Progenitor cell of endocrine pancreas (in vitro differentiated cells): ENCODE results near the gene GATM. TPM values are rescaled to one million over a fixed set of nuclear protein-coding genes. Genes with fewer than 3 reads are reported as not detected.
A peak's percentile ranks its signal among the peaks of the same experiment; 100 is the strongest.

ENCODE experiments used
- DNase-seq: peaks from one replicate; pipeline ENCODE4 v3.0.0; 2021; ENCODE audit warnings: low spot score; ENCODE audit not compliant: unreplicated experiment
- H3K27ac Mint-ChIP-seq: 2 replicates; pipeline ENCODE4 v1.8.0; 2021; ENCODE audit warnings: mild to moderate bottlenecking, moderate library complexity, mixed read lengths
- H3K27me3 Mint-ChIP-seq: 2 replicates; pipeline ENCODE4 v1.8.0; 2021; ENCODE audit warnings: mixed read lengths
- H3K36me3 Mint-ChIP-seq: 2 replicates; pipeline ENCODE4 v1.8.0; 2022; ENCODE audit warnings: mixed read lengths; ENCODE audit not compliant: insufficient read depth
- H3K4me1 Mint-ChIP-seq: 2 replicates; pipeline ENCODE4 v1.8.0; 2021; ENCODE audit warnings: low read depth, mixed read lengths
- H3K4me3 Mint-ChIP-seq: 2 replicates; pipeline ENCODE4 v1.8.0; 2021; ENCODE audit warnings: low read depth, mild to moderate bottlenecking, moderate library complexity, mixed read lengths
- H3K9me3 Mint-ChIP-seq: 2 replicates; pipeline ENCODE4 v1.8.0; 2021; ENCODE audit warnings: low read depth, mixed read lengths
- total RNA-seq: library from RNA; stranded (reverse); gene quantifications from 2 replicates; pipeline ENCODE4 v1.2.1, GENCODE V29; 2021
- TF ChIP-seq, protein P1 (sequence below): fragments of 200-600 bp; sonication (generic); IDR thresholded peaks from one replicate; pipeline ENCODE4 v1.5.0; 2021; ENCODE audit warnings: antibody characterized with exemption, mild to moderate bottlenecking; ENCODE audit not compliant: unreplicated experiment

Gene GATM
- total RNA-seq, 1 donor from 2014 or later, result 64.1 TPM

- DNase-seq, result no peak
- Mint-ChIP-seq H3K4me1 (no peaks in the 10 kb centered on the region), H3K27me3 (no peaks in the 10 kb centered on the region), H3K27ac (no peak overlapping the region), H3K9me3 (no peaks in the 10 kb centered on the region), H3K4me3 (no peak overlapping the region), H3K36me3 (peaks cover 32% of the 10 kb centered on the region)
- TF ChIP-seq, protein P1, sequence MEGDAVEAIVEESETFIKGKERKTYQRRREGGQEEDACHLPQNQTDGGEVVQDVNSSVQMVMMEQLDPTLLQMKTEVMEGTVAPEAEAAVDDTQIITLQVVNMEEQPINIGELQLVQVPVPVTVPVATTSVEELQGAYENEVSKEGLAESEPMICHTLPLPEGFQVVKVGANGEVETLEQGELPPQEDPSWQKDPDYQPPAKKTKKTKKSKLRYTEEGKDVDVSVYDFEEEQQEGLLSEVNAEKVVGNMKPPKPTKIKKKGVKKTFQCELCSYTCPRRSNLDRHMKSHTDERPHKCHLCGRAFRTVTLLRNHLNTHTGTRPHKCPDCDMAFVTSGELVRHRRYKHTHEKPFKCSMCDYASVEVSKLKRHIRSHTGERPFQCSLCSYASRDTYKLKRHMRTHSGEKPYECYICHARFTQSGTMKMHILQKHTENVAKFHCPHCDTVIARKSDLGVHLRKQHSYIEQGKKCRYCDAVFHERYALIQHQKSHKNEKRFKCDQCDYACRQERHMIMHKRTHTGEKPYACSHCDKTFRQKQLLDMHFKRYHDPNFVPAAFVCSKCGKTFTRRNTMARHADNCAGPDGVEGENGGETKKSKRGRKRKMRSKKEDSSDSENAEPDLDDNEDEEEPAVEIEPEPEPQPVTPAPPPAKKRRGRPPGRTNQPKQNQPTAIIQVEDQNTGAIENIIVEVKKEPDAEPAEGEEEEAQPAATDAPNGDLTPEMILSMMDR, result no peak
Observed at GRCh38 chr15:45414215-45414885, 36.0 kb upstream of the GATM start.

DNA sequence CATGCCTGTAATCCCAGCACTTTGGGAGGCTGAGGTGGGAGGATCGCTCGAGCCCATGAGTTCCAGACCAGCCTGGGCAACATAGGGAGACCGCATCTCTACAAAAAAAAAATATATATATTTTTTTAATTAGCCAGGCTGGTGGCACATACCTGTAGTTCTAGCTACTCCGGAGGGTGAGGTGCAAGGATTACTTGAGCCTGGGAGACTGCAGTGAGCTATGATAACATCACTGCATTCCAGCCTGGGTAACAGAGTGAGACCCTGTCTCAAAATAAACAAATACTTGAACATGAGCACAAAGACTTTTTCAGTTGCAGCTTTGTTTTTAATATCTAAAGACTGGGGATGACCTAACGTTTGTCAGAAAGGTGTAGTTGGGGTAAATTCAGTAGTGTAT is 31.3 kb upstream of the GATM start:
- no peak overlapping the region for H3K4me3 Mint-ChIP-seq
- TF ChIP-seq, protein P1, result no peak
- H3K9me3 Mint-ChIP-seq, result no peaks in the 10 kb centered on the region
- H3K27me3 Mint-ChIP-seq, result no peaks in the 10 kb centered on the region
- peaks cover 3% of the 10 kb centered on the region for H3K4me1 Mint-ChIP-seq
- H3K36me3 Mint-ChIP-seq, result peaks cover 33% of the 10 kb centered on the region
- DNase-seq, result no peak
- peak overlapping the region; percentile 10 for H3K27ac Mint-ChIP-seq

DNA sequence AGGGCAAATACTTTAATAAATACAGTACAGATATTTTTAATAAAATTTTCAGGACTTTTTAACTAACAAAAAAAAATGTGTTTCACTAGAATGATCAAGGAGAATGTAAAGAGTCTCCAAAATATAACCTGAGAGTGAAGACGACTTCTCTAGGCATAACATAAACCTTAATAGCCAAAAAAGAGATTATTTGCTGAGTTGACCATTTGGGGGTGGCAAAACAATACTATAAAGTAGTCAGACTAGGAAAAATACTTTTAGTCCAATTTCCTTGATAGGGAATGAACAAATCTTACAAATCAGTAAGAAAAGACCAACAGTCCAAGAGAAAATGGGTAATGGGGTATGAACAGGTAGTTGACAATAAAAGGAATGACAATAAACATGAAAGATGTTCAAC is 29.4 kb upstream of the GATM start:
- Mint-ChIP-seq H3K27me3 (no peaks in the 10 kb centered on the region), H3K4me3 (no peak overlapping the region), H3K27ac (no peak overlapping the region), H3K4me1 (peaks cover 10% of the 10 kb centered on the region), H3K36me3 (peaks cover 23% of the 10 kb centered on the region), H3K9me3 (no peaks in the 10 kb centered on the region)
- DNase-seq, result no peak
- TF ChIP-seq, protein P1, result no peak

DNA sequence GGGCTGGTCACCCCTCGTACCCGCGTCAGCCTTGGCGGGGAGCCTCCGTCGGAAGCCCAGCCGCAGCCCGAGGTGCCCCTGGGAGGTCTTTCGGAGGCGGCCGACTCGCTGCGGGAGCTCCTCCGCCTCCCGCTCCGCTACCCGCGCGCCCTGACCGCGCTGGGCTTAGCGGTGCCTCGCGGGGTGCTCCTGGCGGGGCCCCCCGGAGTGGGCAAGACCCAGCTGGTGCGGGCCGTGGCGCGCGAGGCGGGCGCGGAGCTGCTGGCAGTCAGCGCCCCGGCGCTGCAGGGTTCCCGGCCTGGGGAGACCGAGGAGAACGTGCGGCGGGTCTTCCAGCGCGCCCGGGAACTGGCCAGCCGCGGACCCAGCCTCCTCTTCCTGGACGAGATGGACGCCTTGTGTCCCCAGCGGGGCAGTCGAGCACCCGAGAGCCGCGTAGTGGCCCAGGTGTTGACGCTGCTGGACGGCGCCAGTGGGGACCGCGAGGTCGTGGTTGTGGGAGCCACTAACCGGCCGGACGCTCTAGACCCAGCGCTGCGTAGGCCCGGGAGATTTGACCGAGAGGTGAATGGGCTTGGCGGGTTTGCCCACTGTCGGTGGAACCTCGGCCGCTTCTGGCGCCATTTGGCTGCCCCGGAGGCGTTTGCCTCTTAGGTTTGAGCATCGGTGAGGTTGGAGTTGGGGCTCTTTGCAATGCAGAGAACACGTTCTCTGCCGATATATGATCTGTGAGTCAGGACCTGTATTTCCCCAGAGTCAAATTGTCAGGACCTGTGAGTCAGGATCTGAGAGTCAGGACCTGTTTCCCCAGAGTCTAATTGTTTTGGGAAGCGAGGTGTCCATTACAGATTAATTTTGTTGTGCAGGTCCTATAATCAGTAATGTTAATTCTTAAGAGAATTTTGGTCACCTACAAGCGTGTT is 24.9 kb upstream of the GATM start:
- peaks cover 7% of the 10 kb centered on the region for H3K36me3 Mint-ChIP-seq
- H3K4me3 Mint-ChIP-seq, result peak overlapping the region; percentile 94
- TF ChIP-seq, protein P1, result no peak
- peak; percentile 20 for DNase-seq
- H3K9me3 Mint-ChIP-seq, result no peaks in the 10 kb centered on the region
- peak overlapping the region; percentile 74 for H3K27ac Mint-ChIP-seq
- peaks cover 18% of the 10 kb centered on the region for H3K4me1 Mint-ChIP-seq
- H3K27me3 Mint-ChIP-seq, result no peaks in the 10 kb centered on the region

GRCh38 chr15:45402162-45402954 is 24.0 kb upstream of the GATM start:
- DNase-seq, result peak; percentile 85
- no peaks in the 10 kb centered on the region for H3K27me3 Mint-ChIP-seq
- peaks cover 6% of the 10 kb centered on the region for H3K36me3 Mint-ChIP-seq
- H3K4me1 Mint-ChIP-seq, result peaks cover 18% of the 10 kb centered on the region
- H3K27ac Mint-ChIP-seq, result peak overlapping the region; percentile 98
- H3K9me3 Mint-ChIP-seq, result no peaks in the 10 kb centered on the region
- peak overlapping the region; percentile 94 for H3K4me3 Mint-ChIP-seq
- TF ChIP-seq, protein P1, result no peak
